K562 (cell line): Measurements from ENCODE around the gene TMC1. TPM values are rescaled to one million over a fixed set of nuclear protein-coding genes. Genes with fewer than 3 reads are reported as not detected.

Source experiments
- ATAC-seq: fragments of 200-7000 bp; cut with Tn5 transposase; 3 replicates; pipeline ENCODE4 v1.9.1; 2020; ENCODE audit warnings: moderate library complexity
- BruUV-seq: library from RNA; stranded (reverse); fragments of 400-500 nt; replicated peaks from 2 replicates; lab custom pipeline; 2021; lab: Mats Ljungman, UMichigan
- CTCF ChIA-PET: fragments of 300-600 bp; formaldehyde crosslinking; extraction: SDS; loops from one replicate; lab custom pipeline; 2021; ENCODE audit warnings: low intra/inter-chr PET ratio; lab: Yijun Ruan, JAX
- POLR2A ChIA-PET: fragments of 300-600, 350-650 bp; sonication (Branson Sonifier 250); formaldehyde crosslinking; extraction: SDS; loops from one replicate; lab custom pipeline; 2021; ENCODE audit warnings: antibody characterized with exemption, inconsistent platforms; lab: Yijun Ruan, JAX
- DNase-seq, 4 experiments: peaks; one replicate each; pipeline versions ENCODE4 v3.0.0 to v3.0.0-alpha.2; 2011 to 2018; ENCODE audit warnings: low spot score in 3 of 4, mixed read lengths in 3 of 4; ENCODE audit errors: extremely low read depth in 1 of 4
- FAIRE-seq: peaks from 2 replicates; lab custom pipeline; 2011; peaks lifted over from hg19 to GRCh38; lab: Jason Lieb, UNC
- H2AFZ ChIP-seq: 2 replicates; pipeline ENCODE4 v1.6.0; 2011; ENCODE audit warnings: low read depth, low read length, control low read depth, inconsistent platforms
- H3K27ac ChIP-seq: fragments of 200-600 bp; 3 replicates; pipeline ENCODE4 v1.8.0; 2011; ENCODE audit warnings: low read depth, mild to moderate bottlenecking, control low read depth, inconsistent platforms, low read length, moderate library complexity, mixed read lengths; ENCODE audit errors: extremely low read depth
- H3K27me3 ChIP-seq, 2 experiments: fragments of 300-600 bp in 1 of 2; 2 replicates in 1 of 2; 3 replicates in 1 of 2; pipeline versions ENCODE4 v1.6.0 to v1.8.0; 2011; ENCODE audit warnings: inconsistent platforms in 2 of 2, low read length in 2 of 2, mild to moderate bottlenecking in 1 of 2, mixed read lengths in 1 of 2, moderate library complexity in 1 of 2; ENCODE audit not compliant: control insufficient read depth in 2 of 2, insufficient read depth in 2 of 2
- H3K36me3 ChIP-seq: fragments of 300-600 bp; 3 replicates; pipeline ENCODE4 v1.8.0; 2011; ENCODE audit warnings: mild to moderate bottlenecking, low read length, inconsistent platforms; ENCODE audit not compliant: control insufficient read depth, insufficient read depth
- H3K4me1 ChIP-seq, 2 experiments: fragments of 200-600 bp in 1 of 2; replicated peaks in 1 of 2; 2 replicates in 1 of 2; 3 replicates in 1 of 2; pipeline versions ENCODE4 v1.5.1 to v1.8.0; 2011; ENCODE audit warnings: inconsistent platforms in 2 of 2, low read length in 2 of 2, mild to moderate bottlenecking in 1 of 2, mixed read lengths in 1 of 2, moderate library complexity in 1 of 2; ENCODE audit not compliant: control insufficient read depth in 2 of 2, insufficient read depth in 2 of 2
- H3K4me2 ChIP-seq: 2 replicates; pipeline ENCODE4 v1.6.1; 2011; ENCODE audit warnings: low read length, control low read depth, inconsistent platforms, mixed read lengths; ENCODE audit not compliant: insufficient read depth
- H3K4me3 ChIP-seq: fragments of 200-600 bp; sonication (generic), shearing (Covaris generic); 2 replicates; pipeline ENCODE4 v1.5.1; 2016; ENCODE audit warnings: control low read depth, inconsistent platforms
- H3K79me2 ChIP-seq: fragments of 200-600 bp; 3 replicates; pipeline ENCODE4 v1.8.0; 2011; ENCODE audit warnings: low read length, inconsistent platforms; ENCODE audit not compliant: control insufficient read depth, insufficient read depth
- H3K9ac ChIP-seq, 2 experiments: 2 replicates each; pipeline versions ENCODE4 v1.6.0 to v1.6.1; 2011; ENCODE audit warnings: low read depth in 2 of 2, low read length in 2 of 2, control low read depth in 1 of 2, inconsistent platforms in 1 of 2, mild to moderate bottlenecking in 1 of 2, mixed read lengths in 1 of 2; ENCODE audit not compliant: insufficient read depth in 1 of 2
- H3K9me1 ChIP-seq: one replicate; pipeline ENCODE4 v1.6.0; 2011; ENCODE audit warnings: inconsistent platforms, mild to moderate bottlenecking, low read length, moderate library complexity; ENCODE audit not compliant: control insufficient read depth, insufficient read depth
- H3K9me3 ChIP-seq: replicated peaks from 2 replicates; pipeline ENCODE4 v1.5.1; 2011; ENCODE audit warnings: low read depth, low read length, inconsistent platforms; ENCODE audit not compliant: control insufficient read depth, insufficient read depth
- H4K20me1 ChIP-seq: replicated peaks from 2 replicates; pipeline ENCODE4 v1.6.1; 2011; ENCODE audit warnings: low read length, inconsistent platforms, mixed read lengths; ENCODE audit not compliant: control insufficient read depth, insufficient read depth
- CBFA2T2 ChIP-seq: fragments of 450-650 bp; conservative IDR thresholded peaks from 2 replicates; pipeline ENCODE4 v1.6.1; 2017; ENCODE audit warnings: mild to moderate bottlenecking
- HDAC3 ChIP-seq: fragments of 450-650 bp; IDR thresholded peaks from 2 replicates; pipeline ENCODE4 v1.6.1; 2018; ENCODE audit warnings: borderline replicate concordance, mild to moderate bottlenecking, moderate library complexity; ENCODE audit not compliant: partially characterized antibody
- LEF1 ChIP-seq: fragments of 450-650 bp; IDR thresholded peaks from 2 replicates; pipeline ENCODE4 v1.6.1; 2016; ENCODE audit warnings: mild to moderate bottlenecking
- MEF2A ChIP-seq: IDR thresholded peaks from 2 replicates; pipeline ENCODE4 v1.6.1; 2011; ENCODE audit warnings: low read depth, mild to moderate bottlenecking, low read length, moderate library complexity; ENCODE audit not compliant: control insufficient read depth
- SMARCB1 ChIP-seq: IDR thresholded peaks from 2 replicates; pipeline ENCODE4 v1.6.1; 2011; ENCODE audit warnings: improper control_type of control experiment, low read depth; ENCODE audit not compliant: insufficient read length
- YY1 ChIP-seq, 3 experiments: IDR thresholded peaks; 2 replicates each; pipeline ENCODE4 v1.6.1; 2011; ENCODE audit warnings: low read length in 2 of 3, mild to moderate bottlenecking in 2 of 3, moderate library complexity in 2 of 3, borderline replicate concordance in 1 of 3, control low read depth in 1 of 3, low read depth in 1 of 3; ENCODE audit not compliant: insufficient read depth in 3 of 3, insufficient replicate concordance in 2 of 3, control insufficient read depth in 1 of 3, insufficient read length in 1 of 3; ENCODE audit errors: extremely low read depth in 1 of 3
- ZNF212 ChIP-seq: fragments of 450-650 bp; formaldehyde crosslinking; IDR thresholded peaks from 2 replicates; pipeline ENCODE4 v1.4.0; 2020; ENCODE audit warnings: mild to moderate bottlenecking
- ZNF24 ChIP-seq: fragments of 450-650 bp; IDR thresholded peaks from 2 replicates; pipeline ENCODE4 v1.6.1; 2016
- ZNF384 ChIP-seq: IDR thresholded peaks from 2 replicates; pipeline ENCODE4 v1.6.1; 2012; ENCODE audit warnings: low read depth, low read length, improper control_type of control experiment
- WGBS: fragments of 100-300 bp; shearing (Covaris generic); methylation state at CpG from one replicate; pipeline ENCODE4 v1.1.6; 2016; ENCODE audit warnings: low coverage, mixed read lengths; ENCODE audit not compliant: insufficient coverage; ENCODE audit errors: missing lambda C conversion rate; 5-methylcytosine and 5-hydroxymethylcytosine counted together
- in situ Hi-C: fragments of 300-500 bp; cut with MboI; formaldehyde crosslinking; loops from 4 replicates; pipeline ENCODE4 v1.15.0; 2018; ENCODE audit warnings: inconsistent platforms, mixed read lengths
- intact Hi-C: fragments of 100-400 bp; cut with micrococcal nuclease; formaldehyde crosslinking; loops from 2 replicates; pipeline ENCODE4 v1.14.2; 2022
- polyA plus RNA-seq, 8 experiments: library from polyadenylated mRNA; depleted of rRNA in 4 of 8; stranded (reverse) in 5 of 8; unstranded in 3 of 8; fragments of >200 nt; fragmentation: Nextera tagmentation in 2 of 8; fragmentation: Illumina TruSeq in 1 of 8; extraction: Ambion mirVana in 2 of 8; extraction: Trizol in 1 of 8; gene quantifications; 2 replicates each; pipeline versions ENCODE4 v1.2.1 to v1.2.3, GENCODE V29; 2011 to 2014; ENCODE audit warnings: inconsistent platforms in 1 of 8, missing spikeins in 1 of 8
- total RNA-seq, 7 experiments: library from RNA; depleted of rRNA in 6 of 7; stranded (reverse); fragments of >200 nt in 6 of 7; fragmentation: Illumina TruSeq in 2 of 7; extraction: Trizol in 2 of 7; gene quantifications; 2 replicates each; pipeline versions ENCODE4 v1.2.1 to v1.2.3, GENCODE V29; 2011 to 2021; ENCODE audit warnings: low replicate concordance in 1 of 7
- TF ChIP-seq, protein P1 (sequence below), 2 experiments: fragments of 450-650 bp; formaldehyde crosslinking in 1 of 2; IDR thresholded peaks; 2 replicates each; pipeline versions ENCODE4 v1.4.0 to v1.6.1; 2014 to 2020; ENCODE audit warnings: mild to moderate bottlenecking in 2 of 2, borderline replicate concordance in 1 of 2, low read depth in 1 of 2
- TF ChIP-seq, protein P2 (sequence below): fragments of 200-800 bp; sonication (Bioruptor generic); IDR thresholded peaks from 2 replicates; pipeline ENCODE4 v1.6.1; 2017; ENCODE audit warnings: missing genetic modification characterization, missing compliant biosample characterization

Gene TMC1
- total and polyA plus RNA-seq, 9 of the 15 experiments (the other 6 are each of a cell fraction or from before 2014, with no cell fraction given): 0.10 to 0.15 TPM; not detected in 7

DNA sequence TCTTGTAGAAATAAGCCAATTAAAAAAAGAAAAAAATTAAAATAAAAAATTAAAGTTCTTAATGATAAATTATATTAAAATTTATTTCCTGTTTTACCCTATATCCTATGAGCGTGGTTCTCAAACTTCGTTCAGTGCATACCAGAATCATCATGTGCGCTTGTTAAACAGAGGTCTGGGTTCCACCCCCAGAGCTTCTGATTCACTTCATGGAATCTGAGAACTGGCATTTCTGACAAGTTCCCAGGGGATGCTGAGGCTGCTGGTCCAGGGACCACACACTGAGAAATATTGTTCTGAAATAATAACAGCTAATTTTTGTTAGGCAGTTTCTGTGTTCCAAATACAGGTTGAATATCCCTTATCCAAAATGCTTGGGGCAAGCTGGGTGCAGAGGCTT is 79.3 kb downstream of the TMC1 start:
- 0% methylated on average over 3 of the region's 3 CpGs for WGBS
- Histone ChIP-seq H3K4me3 (no peak overlapping the region), H3K27me3 (no peaks in the 10 kb centered on the region), H3K9me3 (no peaks in the 10 kb centered on the region), H3K9ac (no peak overlapping the region), H2AFZ (no peak overlapping the region), H3K9me1 (no peaks in the 10 kb centered on the region), H3K36me3 (no peaks in the 10 kb centered on the region), H3K27ac (no peak overlapping the region), H3K4me2 (no peak overlapping the region), H4K20me1 (no peaks in the 10 kb centered on the region), H3K79me2 (no peaks in the 10 kb centered on the region), H3K4me1 (no peaks in the 10 kb centered on the region)
- BruUV-seq: no TSS peak
- intact Hi-C loops (no loop called here), in situ Hi-C loops (no loop called here)
- DNase-seq (no peak), ATAC-seq (no peak), FAIRE-seq (no peak)
- ChIA-PET POLR2A (interaction anchor here (1.8 kb wide), 1 partner anchor 11 kb away, joined by 4 read pairs; no protein-coding TSS in a partner anchor), CTCF (interaction anchor here (0.6 kb wide), 1 partner anchor 306 kb away, joined by 5 read pairs; no protein-coding TSS in a partner anchor)
- TF ChIP-seq, protein P1, sequence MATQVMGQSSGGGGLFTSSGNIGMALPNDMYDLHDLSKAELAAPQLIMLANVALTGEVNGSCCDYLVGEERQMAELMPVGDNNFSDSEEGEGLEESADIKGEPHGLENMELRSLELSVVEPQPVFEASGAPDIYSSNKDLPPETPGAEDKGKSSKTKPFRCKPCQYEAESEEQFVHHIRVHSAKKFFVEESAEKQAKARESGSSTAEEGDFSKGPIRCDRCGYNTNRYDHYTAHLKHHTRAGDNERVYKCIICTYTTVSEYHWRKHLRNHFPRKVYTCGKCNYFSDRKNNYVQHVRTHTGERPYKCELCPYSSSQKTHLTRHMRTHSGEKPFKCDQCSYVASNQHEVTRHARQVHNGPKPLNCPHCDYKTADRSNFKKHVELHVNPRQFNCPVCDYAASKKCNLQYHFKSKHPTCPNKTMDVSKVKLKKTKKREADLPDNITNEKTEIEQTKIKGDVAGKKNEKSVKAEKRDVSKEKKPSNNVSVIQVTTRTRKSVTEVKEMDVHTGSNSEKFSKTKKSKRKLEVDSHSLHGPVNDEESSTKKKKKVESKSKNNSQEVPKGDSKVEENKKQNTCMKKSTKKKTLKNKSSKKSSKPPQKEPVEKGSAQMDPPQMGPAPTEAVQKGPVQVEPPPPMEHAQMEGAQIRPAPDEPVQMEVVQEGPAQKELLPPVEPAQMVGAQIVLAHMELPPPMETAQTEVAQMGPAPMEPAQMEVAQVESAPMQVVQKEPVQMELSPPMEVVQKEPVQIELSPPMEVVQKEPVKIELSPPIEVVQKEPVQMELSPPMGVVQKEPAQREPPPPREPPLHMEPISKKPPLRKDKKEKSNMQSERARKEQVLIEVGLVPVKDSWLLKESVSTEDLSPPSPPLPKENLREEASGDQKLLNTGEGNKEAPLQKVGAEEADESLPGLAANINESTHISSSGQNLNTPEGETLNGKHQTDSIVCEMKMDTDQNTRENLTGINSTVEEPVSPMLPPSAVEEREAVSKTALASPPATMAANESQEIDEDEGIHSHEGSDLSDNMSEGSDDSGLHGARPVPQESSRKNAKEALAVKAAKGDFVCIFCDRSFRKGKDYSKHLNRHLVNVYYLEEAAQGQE (IDR thresholded peaks at IDR 0.05; ENCODE audit: borderline replicate concordance): no peak
- TF ChIP-seq, protein P1 (CRISPR knock-in tag; IDR thresholded peaks at IDR 0.05; ENCODE audit: low read depth): no peak
- no peak for TF ChIP-seq MEF2A
- TF ChIP-seq YY1 (IDR thresholded peaks at IDR 0.05; ENCODE audit: borderline replicate concordance in 1 of 3, control insufficient read depth in 1 of 3, extremely low read depth in 1 of 3, insufficient read depth in 3 of 3, insufficient read length in 1 of 3, insufficient replicate concordance in 2 of 3, low read depth in 1 of 3, low read length in 2 of 3): no peak
- no peak for TF ChIP-seq CBFA2T2
- TF ChIP-seq LEF1: no peak
- no peak for TF ChIP-seq ZNF384
- no peak for TF ChIP-seq HDAC3
- TF ChIP-seq SMARCB1: no peak
- TF ChIP-seq ZNF24: no peak
- no peak for TF ChIP-seq ZNF212
- TF ChIP-seq, protein P2, sequence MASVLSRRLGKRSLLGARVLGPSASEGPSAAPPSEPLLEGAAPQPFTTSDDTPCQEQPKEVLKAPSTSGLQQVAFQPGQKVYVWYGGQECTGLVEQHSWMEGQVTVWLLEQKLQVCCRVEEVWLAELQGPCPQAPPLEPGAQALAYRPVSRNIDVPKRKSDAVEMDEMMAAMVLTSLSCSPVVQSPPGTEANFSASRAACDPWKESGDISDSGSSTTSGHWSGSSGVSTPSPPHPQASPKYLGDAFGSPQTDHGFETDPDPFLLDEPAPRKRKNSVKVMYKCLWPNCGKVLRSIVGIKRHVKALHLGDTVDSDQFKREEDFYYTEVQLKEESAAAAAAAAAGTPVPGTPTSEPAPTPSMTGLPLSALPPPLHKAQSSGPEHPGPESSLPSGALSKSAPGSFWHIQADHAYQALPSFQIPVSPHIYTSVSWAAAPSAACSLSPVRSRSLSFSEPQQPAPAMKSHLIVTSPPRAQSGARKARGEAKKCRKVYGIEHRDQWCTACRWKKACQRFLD: no peak
